RWPE2 (cell line): ENCODE data around the gene FOXO3.

ENCODE experiments used
- ATAC-seq: fragments of 200-7000 bp; cut with Tn5 transposase; 3 replicates; pipeline ENCODE4 v1.9.1; 2021; ENCODE audit warnings: low read depth
- DNase-seq: peaks from one replicate; pipeline ENCODE4 v3.0.0-alpha.2; 2020; ENCODE audit warnings: low spot score
- H3K27ac ChIP-seq: fragments of 450-650 bp; 2 replicates; pipeline ENCODE4 v1.5.1; 2017; ENCODE audit warnings: mild to moderate bottlenecking; ENCODE audit not compliant: poor library complexity, severe bottlenecking
- H3K27me3 ChIP-seq: fragments of 250-450 bp; sonication (Bioruptor Pico); 2 replicates; pipeline ENCODE4 v1.5.1; 2021; ENCODE audit warnings: mild to moderate bottlenecking, moderate library complexity; ENCODE audit not compliant: insufficient read depth, poor library complexity, severe bottlenecking
- H3K36me3 ChIP-seq: fragments of 250-450 bp; sonication (Bioruptor Pico); 2 replicates; pipeline ENCODE4 v1.5.1; 2020; ENCODE audit warnings: low read depth, mild to moderate bottlenecking, moderate library complexity
- H3K4me1 ChIP-seq: fragments of 250-450 bp; sonication (Bioruptor Pico); 2 replicates; pipeline ENCODE4 v1.5.1; 2021; ENCODE audit warnings: mild to moderate bottlenecking, moderate library complexity; ENCODE audit not compliant: insufficient read depth, poor library complexity, severe bottlenecking
- H3K4me3 ChIP-seq: fragments of 250-450 bp; sonication (Bioruptor Pico); 2 replicates; pipeline ENCODE4 v1.5.1; 2021; ENCODE audit warnings: mild to moderate bottlenecking, moderate library complexity; ENCODE audit not compliant: severe bottlenecking
- H3K9me3 ChIP-seq: fragments of 250-450 bp; sonication (Bioruptor Pico); 2 replicates; pipeline ENCODE4 v1.5.1; 2021; ENCODE audit warnings: mild to moderate bottlenecking, moderate library complexity; ENCODE audit not compliant: severe bottlenecking
- CTCF ChIP-seq: fragments of 450-650 bp; IDR thresholded peaks from one replicate; pipeline ENCODE4 v1.5.1; 2017; ENCODE audit warnings: mild to moderate bottlenecking, moderate library complexity; ENCODE audit not compliant: poor library complexity, severe bottlenecking

The FOXO3 gene

DNA sequence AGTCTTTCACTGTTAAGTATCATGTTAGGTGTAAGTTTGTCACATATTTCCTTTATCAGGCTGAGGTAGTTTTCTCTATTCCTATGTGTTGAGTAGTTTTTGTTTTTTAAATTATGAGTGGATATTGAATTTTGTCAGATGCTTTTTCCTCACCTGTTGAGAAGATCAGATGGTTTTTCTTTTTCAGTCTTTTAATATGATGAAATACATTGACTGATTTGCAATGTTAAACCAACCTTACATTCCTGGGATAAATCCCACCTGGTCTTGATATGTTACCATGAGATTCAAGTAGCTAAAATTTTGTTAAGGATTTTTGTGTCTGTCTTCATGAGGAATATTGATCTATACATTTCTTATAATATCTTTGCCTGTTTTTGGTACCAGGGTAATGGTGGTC lies 52.1 kb downstream of the FOXO3 start:
- H3K9me3 ChIP-seq, result no peaks in the 10 kb centered on the region
- no peak overlapping the region for H3K4me3 ChIP-seq
- H3K4me1 ChIP-seq, result peaks cover 47% of the 10 kb centered on the region
- no peaks in the 10 kb centered on the region for H3K27me3 ChIP-seq
- no peak for TF ChIP-seq CTCF
- H3K36me3 ChIP-seq, result peaks cover 12% of the 10 kb centered on the region
- ATAC-seq (no peak), DNase-seq (no peak)
- peak overlapping the region; percentile 29 for H3K27ac ChIP-seq

DNA sequence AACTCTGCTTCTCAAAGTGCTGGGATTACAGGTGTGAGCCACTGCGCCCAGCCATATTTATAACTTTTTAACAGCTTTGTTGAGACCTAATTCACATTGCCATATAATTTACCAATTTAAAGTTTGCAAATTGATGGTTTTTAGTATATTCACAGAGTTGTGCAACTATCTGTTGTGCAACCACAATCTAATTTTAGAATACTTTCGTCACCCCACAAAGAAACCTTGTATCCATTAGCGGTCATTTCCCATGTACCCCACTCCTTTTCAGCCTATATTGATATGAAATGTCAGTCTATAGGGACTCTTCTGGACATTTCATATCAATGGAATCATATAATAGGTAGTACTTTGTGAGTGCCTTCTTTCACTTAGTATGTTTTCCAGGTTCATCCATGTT lies 55.8 kb downstream of the FOXO3 start:
- Histone ChIP-seq H3K9me3 (no peaks in the 10 kb centered on the region), H3K27me3 (no peaks in the 10 kb centered on the region), H3K27ac (no peak overlapping the region), H3K36me3 (peaks cover 8% of the 10 kb centered on the region), H3K4me3 (no peak overlapping the region), H3K4me1 (peaks cover 54% of the 10 kb centered on the region)
- ATAC-seq (no peak), DNase-seq (no peak)
- TF ChIP-seq CTCF, result no peak

DNA sequence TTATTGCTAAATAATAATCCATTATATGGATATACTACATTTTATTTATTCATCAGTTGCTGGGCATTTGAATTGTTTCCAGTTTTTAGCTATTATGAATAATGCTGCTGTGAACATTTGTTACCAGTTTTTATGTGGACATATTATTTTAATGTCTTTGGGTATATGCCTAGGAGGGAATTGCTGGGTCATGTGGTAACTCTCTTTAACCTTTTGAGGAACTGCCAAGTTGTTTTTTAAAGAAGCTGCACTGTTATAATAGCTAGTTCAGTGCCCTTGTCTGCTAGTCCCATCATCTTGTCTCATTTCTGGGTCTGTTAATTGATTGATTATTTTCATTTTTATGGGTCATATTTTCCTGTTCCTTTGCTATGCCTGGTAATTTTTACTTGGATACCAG lies 56.3 kb downstream of the FOXO3 start:
- Histone ChIP-seq H3K36me3 (peaks cover 3% of the 10 kb centered on the region), H3K27me3 (no peaks in the 10 kb centered on the region), H3K4me3 (no peak overlapping the region), H3K27ac (no peak overlapping the region), H3K9me3 (no peaks in the 10 kb centered on the region), H3K4me1 (peaks cover 55% of the 10 kb centered on the region)
- no peak for ATAC-seq
- no peak for TF ChIP-seq CTCF
- no peak for DNase-seq

- Histone ChIP-seq H3K4me1 (peaks cover 66% of the 10 kb centered on the region), H3K27me3 (no peaks in the 10 kb centered on the region), H3K27ac (no peak overlapping the region), H3K36me3 (no peaks in the 10 kb centered on the region; the same call in 1 of the 2 replicates), H3K4me3 (no peak overlapping the region), H3K9me3 (no peaks in the 10 kb centered on the region)
- TF ChIP-seq CTCF, result no peak
- ATAC-seq, result no peak
- no peak for DNase-seq
Measured at GRCh38 chr6:108618623-108619152, 58.0 kb downstream of the FOXO3 start.

DNA sequence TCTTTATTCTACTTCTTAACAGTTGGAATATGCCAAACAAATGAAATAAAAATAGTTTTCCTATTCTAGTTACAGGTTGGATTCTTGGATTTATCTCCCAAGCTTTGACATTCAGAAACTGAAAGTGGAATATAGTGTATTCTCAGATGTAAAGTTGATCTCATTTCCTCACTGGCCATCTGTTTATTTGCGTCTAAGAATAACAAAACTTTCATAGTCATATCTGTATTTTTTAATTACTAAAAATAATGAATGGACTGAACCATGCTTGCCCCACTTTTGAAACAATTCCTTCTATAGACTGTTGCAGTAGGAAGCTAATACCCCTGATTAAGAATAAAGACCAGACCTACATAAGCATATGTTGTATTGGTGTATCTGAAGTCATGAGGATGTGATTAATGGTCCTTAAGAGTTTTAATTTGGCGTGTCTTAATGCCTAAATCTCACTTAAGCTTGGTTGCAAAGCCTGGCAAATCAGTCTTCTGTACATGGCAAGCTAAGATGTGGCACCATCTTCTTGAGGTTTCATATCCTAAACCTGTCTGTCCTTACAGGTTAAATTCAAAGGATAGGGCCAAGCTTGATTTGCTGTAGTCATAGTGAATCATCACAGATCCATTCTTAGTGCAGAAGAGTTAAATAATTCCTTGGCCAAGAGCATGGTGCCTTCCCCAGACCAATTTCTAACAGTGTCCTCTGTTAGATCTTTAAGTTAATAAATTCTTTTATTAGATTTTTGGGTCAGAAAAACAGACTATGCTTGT lies 58.9 kb downstream of the FOXO3 start:
- Histone ChIP-seq H3K36me3 (no peaks in the 10 kb centered on the region; the same call in 1 of the 2 replicates), H3K27me3 (no peaks in the 10 kb centered on the region), H3K4me3 (no peak overlapping the region), H3K9me3 (no peaks in the 10 kb centered on the region), H3K4me1 (peaks cover 62% of the 10 kb centered on the region), H3K27ac (no peak overlapping the region)
- no peak for TF ChIP-seq CTCF
- ATAC-seq (peak; percentile 60; the same call in 2 of the 3 replicates), DNase-seq (no peak)
